ENCODE results near the gene HSD17B11. TPM values are rescaled to one million over a fixed set of nuclear protein-coding genes. Genes with fewer than 3 reads are reported as not detected.

HSD17B11 gene
- total RNA-seq, 3 donors from 2014 or later (not counting 1 experiment from before 2014, with no cell fraction given) = 42.2 to 50.5 (median 49.8) TPM

DNA sequence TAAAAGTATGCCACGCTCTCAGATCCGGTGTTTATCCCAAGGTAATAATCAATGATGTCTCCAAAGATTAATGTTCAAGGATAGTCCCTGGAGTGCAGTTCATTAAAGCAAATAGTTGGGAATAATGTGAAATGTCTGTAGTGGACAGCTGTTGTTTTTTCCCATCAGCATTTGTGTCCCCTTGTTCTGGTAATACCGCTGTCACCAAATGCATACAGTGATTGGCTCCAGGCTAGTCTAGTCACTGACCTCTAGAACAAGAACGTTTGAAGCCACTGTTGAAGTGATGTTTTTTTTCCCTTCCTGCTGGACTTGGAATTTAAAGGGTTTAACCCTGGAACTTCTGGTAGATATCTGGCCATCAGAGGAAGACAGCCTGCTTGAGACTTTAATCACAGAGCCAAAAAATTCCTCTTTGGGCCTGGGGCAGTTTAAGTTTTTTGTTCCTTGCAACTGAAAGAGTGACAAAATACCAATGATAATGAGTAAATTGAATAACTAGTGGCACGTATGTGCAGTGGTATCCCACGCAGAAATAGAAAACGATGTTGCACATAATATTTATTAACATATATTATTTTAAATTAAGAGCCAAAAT, 30.6 kb downstream of the HSD17B11 start:
- H3K4me1 ChIP-seq (ENCODE audit: control insufficient read depth, insufficient read depth, low read length) = no peaks in the 10 kb centered on the region
- H3K9me3 ChIP-seq (ENCODE audit: control insufficient read depth, insufficient read depth, low read length) = no peaks in the 10 kb centered on the region
- peaks cover 46% of the 10 kb centered on the region for H3K36me3 ChIP-seq (ENCODE audit: control insufficient read depth, insufficient read depth, low read length)
- intact Hi-C loops (cut with micrococcal nuclease) = no loop called here
- Mint-ChIP-seq H3K27ac (no peak overlapping the region), H3K9me3 (no peaks in the 10 kb centered on the region), H3K36me3 (peaks cover 2% of the 10 kb centered on the region), H3K27me3 (ENCODE audit: low read depth in 2 of 2) (no peaks in the 10 kb centered on the region), H3K4me3 (no peak overlapping the region), H3K4me1 (peaks cover 0 to 9% of the 10 kb centered on the region in 2 donors)
- TF ChIP-seq CTCF (IDR thresholded peaks at IDR 0.05) = no peak
- no peak overlapping the region for H3K4me3 ChIP-seq (ENCODE audit: low read length)
- ATAC-seq (no peak), DNase-seq (no peak)
- no peak overlapping the region for H3K27ac ChIP-seq (ENCODE audit: low read length)
- H3K27me3 ChIP-seq (ENCODE audit: control insufficient read depth, insufficient read depth, low read length) = no peaks in the 10 kb centered on the region
- WGBS (ENCODE audit: insufficient coverage) = 82% methylated on average over 5 of the region's 7 CpGs

- no peaks in the 10 kb centered on the region for H3K9me3 ChIP-seq (ENCODE audit: control insufficient read depth, insufficient read depth, low read length)
- no peak overlapping the region for H3K4me3 ChIP-seq (ENCODE audit: low read length)
- Mint-ChIP-seq H3K27ac (peak overlapping the region in 1 of 2 donors; percentile 48), H3K4me3 (no peak overlapping the region), H3K36me3 (no peaks in the 10 kb centered on the region), H3K4me1 (peaks cover 0 to 9% of the 10 kb centered on the region in 2 donors), H3K9me3 (no peaks in the 10 kb centered on the region), H3K27me3 (ENCODE audit: low read depth in 2 of 2) (no peaks in the 10 kb centered on the region)
- TF ChIP-seq CTCF (IDR thresholded peaks at IDR 0.05) = no peak
- intact Hi-C loops (cut with micrococcal nuclease) = no loop called here
- no peaks in the 10 kb centered on the region for H3K4me1 ChIP-seq (ENCODE audit: control insufficient read depth, insufficient read depth, low read length)
- no peak overlapping the region for H3K27ac ChIP-seq (ENCODE audit: low read length)
- DNase-seq = no peak
- no peak for ATAC-seq
- WGBS (ENCODE audit: insufficient coverage) = 100% methylated on average over 4 of the region's 4 CpGs
- H3K36me3 ChIP-seq (ENCODE audit: control insufficient read depth, insufficient read depth, low read length) = peaks cover 41% of the 10 kb centered on the region
- no peaks in the 10 kb centered on the region for H3K27me3 ChIP-seq (ENCODE audit: control insufficient read depth, insufficient read depth, low read length)
Measured at GRCh38 chr4:87359258-87359657, 31.7 kb downstream of the HSD17B11 start.

GRCh38 chr4:87356832-87357526, 34.0 kb downstream of the HSD17B11 start:
- H3K4me3 ChIP-seq (ENCODE audit: low read length) = no peak overlapping the region
- H3K27ac Mint-ChIP-seq = peak overlapping the region; percentile 46 to 74
- H3K9me3 ChIP-seq (ENCODE audit: control insufficient read depth, insufficient read depth, low read length) = no peaks in the 10 kb centered on the region
- no peaks in the 10 kb centered on the region for H3K27me3 Mint-ChIP-seq (ENCODE audit: low read depth in 2 of 2)
- no peaks in the 10 kb centered on the region for H3K4me1 ChIP-seq (ENCODE audit: control insufficient read depth, insufficient read depth, low read length)
- no peak overlapping the region for H3K27ac ChIP-seq (ENCODE audit: low read length)
- peaks cover 28% of the 10 kb centered on the region for H3K36me3 ChIP-seq (ENCODE audit: control insufficient read depth, insufficient read depth, low read length)
- intact Hi-C loops (cut with micrococcal nuclease) = no loop called here
- WGBS (ENCODE audit: insufficient coverage) = 100% methylated on average over 2 of the region's 2 CpGs
- H3K4me1 Mint-ChIP-seq = peaks cover 4 to 14% of the 10 kb centered on the region in 2 donors
- no peak overlapping the region for H3K4me3 Mint-ChIP-seq
- no peak for ATAC-seq
- TF ChIP-seq CTCF (IDR thresholded peaks at IDR 0.05) = no peak
- H3K36me3 Mint-ChIP-seq = peaks cover 7% of the 10 kb centered on the region
- no peaks in the 10 kb centered on the region for H3K27me3 ChIP-seq (ENCODE audit: control insufficient read depth, insufficient read depth, low read length)
- no peaks in the 10 kb centered on the region for H3K9me3 Mint-ChIP-seq
- DNase-seq = no peak
